Epithelial cell of proximal tubule (primary cell): ENCODE data around the gene HOXA6. TPM values are rescaled to one million over a fixed set of nuclear protein-coding genes. Genes with fewer than 3 reads are reported as not detected.

Experiments
- DNase-seq: peaks from one replicate; pipeline ENCODE4 v3.0.0-alpha.2; 2011; ENCODE audit warnings: low read depth
- H3K4me3 ChIP-seq: 2 replicates; pipeline ENCODE4 v1.5.1; 2011; ENCODE audit warnings: low read depth, mild to moderate bottlenecking, low read length
- total RNA-seq: library from RNA; depleted of rRNA; stranded (reverse); fragments of >200 nt; gene quantifications from 2 replicates; pipeline ENCODE4 v1.2.3, GENCODE V29; 2015
- TF ChIP-seq, protein P1 (sequence below): conservative IDR thresholded peaks from 2 replicates; pipeline ENCODE4 v1.5.1; 2012; ENCODE audit warnings: low read depth, mild to moderate bottlenecking, low read length

The HOXA6 gene
- total RNA-seq, 1 donor from 2014 or later, result 5.7 TPM

DNA sequence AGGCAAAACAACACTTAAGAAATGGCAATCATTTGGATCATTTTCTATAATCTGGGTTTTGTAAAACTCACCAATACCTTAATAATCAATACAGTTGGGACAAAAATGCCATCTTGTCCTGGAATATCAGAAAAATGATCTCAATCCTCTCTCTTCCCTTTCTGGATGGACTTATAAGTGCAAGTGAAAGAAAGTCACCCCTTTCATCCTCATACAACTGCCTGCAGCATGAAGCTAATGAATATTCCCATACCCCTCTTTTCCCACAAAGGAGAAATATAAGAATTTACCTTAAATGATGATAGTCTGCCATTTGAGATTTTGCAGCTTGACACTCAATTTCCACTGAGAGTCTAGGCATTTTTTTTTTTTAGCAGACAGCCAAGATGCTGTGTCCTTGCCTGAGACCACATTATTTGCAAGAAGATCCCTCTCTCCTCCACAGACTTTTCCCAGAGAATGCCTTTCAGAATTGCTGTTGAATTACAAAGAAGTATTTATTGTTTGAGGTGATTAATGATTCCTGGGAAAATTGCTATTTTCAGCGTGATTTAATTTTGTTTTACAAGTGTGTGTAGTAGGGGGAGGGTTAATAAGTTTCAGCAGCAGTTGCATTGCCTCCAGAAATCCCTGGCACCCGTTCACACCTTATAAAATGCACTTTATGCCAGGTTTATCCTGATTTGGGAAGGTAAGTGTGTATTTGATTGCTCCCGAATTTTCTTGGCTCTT is 20.8 kb downstream of the HOXA6 start:
- no peak for DNase-seq
- TF ChIP-seq, protein P1, sequence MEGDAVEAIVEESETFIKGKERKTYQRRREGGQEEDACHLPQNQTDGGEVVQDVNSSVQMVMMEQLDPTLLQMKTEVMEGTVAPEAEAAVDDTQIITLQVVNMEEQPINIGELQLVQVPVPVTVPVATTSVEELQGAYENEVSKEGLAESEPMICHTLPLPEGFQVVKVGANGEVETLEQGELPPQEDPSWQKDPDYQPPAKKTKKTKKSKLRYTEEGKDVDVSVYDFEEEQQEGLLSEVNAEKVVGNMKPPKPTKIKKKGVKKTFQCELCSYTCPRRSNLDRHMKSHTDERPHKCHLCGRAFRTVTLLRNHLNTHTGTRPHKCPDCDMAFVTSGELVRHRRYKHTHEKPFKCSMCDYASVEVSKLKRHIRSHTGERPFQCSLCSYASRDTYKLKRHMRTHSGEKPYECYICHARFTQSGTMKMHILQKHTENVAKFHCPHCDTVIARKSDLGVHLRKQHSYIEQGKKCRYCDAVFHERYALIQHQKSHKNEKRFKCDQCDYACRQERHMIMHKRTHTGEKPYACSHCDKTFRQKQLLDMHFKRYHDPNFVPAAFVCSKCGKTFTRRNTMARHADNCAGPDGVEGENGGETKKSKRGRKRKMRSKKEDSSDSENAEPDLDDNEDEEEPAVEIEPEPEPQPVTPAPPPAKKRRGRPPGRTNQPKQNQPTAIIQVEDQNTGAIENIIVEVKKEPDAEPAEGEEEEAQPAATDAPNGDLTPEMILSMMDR, result no peak
- no peak overlapping the region for H3K4me3 ChIP-seq

DNA sequence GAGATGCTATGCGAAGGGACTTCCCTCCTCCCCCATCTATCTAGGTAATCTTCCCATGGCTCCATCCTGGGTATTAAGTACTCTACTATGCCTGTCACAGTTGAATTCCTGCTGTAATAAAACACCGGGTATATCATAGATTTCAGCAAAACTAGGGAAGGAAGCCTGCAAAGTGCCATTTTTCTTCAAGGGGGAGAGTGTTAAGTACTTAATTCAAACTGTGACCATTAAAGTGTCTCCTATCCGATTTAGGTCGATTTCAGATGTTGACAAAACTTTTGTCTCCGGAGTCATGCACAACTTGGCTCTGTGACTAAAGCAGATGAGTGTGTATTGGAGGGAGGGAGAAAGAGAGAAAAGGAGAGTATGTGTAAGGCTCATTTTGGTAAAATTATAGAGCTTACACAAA is 21.6 kb downstream of the HOXA6 start:
- TF ChIP-seq, protein P1, result no peak
- no peak for DNase-seq
- peak overlapping the region; percentile 77 for H3K4me3 ChIP-seq

DNA sequence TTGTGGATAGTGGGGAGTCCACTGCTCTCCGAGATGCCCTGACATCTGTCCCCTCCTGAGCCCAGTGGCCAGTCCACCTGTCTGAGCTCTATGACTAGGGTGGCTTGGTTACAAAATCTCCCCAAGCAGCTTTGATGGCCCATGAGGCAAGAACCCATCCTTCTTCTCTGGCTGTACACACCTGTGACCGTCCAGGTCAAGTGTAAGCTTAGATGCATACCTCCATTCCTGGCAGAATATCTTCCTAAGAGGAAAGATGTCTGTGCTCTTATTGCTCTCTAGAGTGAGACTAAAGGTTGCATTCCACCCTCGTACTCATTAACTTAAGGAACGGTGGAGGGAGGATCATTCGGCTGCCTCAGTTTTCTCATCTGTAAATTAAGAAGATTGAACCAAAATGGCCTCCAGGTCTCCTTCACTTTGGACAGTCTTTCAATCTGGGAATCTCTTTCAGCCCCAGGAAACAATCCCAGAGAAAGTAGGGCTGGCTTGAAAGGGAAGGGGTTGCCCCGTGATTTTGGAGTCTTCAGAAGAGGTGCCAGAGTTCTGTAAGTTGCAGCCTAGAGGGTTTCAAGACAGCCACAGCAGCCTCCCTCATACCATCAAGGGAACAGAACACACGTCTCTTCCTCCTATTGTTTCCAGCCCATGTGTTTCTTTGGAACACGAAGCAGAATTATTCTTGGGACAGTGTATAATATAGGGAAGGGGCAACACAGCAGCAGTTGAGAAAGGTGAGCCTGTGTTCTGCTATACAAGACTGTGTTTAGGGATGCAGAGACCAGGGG is 22.5 kb downstream of the HOXA6 start:
- H3K4me3 ChIP-seq, result peak overlapping the region; percentile 77
- TF ChIP-seq, protein P1, result no peak
- no peak for DNase-seq

DNA sequence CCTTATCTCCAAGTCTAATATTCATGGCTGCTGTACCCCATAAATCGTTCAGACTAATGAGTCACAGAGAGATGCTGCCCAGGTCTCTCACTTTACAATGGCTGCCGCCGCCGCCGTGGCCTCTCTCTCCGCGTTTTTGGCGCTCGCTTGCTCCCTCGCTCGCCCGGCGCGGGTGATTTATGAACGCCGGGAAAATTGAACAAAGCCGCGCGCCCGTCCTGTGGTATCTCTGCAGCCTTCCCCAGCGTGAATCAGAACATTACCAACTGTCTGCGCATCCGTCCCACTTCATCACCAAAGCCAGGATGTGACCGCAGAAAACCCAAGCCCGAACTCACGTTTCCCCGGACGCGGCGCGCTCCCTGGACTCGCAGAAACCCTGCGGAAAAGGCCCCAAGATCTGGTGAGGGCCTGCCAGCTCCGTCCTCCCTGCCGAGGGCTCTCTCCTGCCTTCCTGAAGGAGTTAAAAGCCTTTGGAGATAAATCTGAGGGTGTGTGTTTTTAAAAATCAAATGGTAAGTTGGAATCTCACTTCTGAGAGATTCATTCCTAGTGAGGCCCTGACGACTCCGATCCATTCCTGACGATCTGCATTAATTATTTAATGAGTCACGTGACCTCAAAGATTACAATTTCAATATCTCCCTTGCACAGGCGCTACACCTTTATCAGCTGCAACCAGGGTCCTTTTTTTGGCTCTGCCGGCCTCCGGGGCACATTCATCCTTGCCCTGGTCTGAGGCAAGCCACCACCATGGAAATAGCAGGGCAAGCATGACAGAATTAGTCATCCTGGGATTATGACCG is 23.3 kb downstream of the HOXA6 start:
- TF ChIP-seq, protein P1, result no peak
- no peak for DNase-seq
- peak overlapping the region; percentile 77 for H3K4me3 ChIP-seq

DNA sequence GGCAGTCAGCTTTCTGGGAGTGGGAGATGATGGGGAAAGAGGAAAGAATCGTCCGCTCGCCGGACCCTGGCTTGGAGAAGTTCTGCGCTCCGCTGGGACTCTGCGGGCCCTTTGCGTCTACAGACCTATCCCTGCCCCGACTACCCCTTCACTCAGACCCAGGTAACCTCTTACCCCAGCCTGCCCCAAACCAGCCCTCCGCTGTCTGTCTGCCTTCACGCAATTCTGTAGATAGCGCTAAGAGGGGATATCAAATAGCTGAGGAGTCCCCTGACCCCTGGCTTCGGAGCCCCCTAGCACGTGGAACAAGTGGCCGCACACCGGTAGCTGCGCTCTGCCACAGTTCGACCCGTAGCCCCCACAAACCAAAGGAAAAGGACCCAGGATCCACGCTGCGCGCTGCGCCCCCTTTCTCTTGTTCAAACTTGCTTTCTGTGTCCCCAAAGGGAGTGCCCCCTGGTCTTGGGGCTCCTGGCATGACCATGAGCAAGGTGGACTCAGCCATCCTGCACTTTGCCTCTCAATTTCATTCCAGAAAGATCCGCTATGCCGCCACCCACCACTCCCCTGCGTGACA is 24.0 kb downstream of the HOXA6 start:
- DNase-seq, result no peak
- peak overlapping the region; percentile 77 for H3K4me3 ChIP-seq
- TF ChIP-seq, protein P1, result no peak

DNA sequence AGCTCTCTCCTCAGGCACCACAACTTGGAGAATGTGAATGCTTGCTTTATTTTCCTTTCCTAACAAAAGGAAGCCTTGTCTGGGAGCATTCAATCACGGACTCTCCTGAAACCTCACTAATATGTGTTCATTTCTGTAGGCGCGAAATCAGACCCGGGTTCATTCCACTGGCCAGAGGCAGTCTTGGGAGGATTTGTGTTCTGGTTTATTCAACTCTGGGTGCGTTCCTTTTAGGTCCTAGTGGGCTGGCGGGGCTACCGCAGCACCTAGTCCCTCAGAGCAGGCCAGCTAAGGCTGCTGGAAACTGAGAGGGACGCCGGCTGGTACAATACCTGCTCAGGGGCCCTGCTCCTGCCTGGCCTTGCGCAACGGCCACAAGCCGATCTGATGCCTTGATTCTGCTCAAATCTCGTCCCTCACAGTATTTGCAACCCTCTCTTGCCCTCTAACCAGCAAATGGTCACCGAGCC is 24.5 kb downstream of the HOXA6 start:
- TF ChIP-seq, protein P1, result no peak
- no peak for DNase-seq
- peak overlapping the region; percentile 77 for H3K4me3 ChIP-seq
